ENCODE results near the gene PCDHGC5.

The PCDHGC5 gene

GRCh38 chr5:141504216-141504615 lies 15.3 kb downstream of the PCDHGC5 start:
- TF ChIP-seq CTCF (conservative IDR thresholded peaks at IDR 0.05; ENCODE audit: low read depth) = no peak
- ChIA-PET CTCF (interaction anchor here (1.0 kb wide), 1 partner anchor 26 kb away, joined by 4 read pairs; no protein-coding TSS in a partner anchor), POLR2A (ENCODE audit: low non-redundant PET) (no interaction called here)
- no peak for DNase-seq (ENCODE audit: low spot score)
- H3K27ac ChIP-seq = no peak overlapping the region

GRCh38 chr5:141506381-141507155 lies 17.7 kb downstream of the PCDHGC5 start:
- no peak for DNase-seq (ENCODE audit: low spot score)
- ChIA-PET CTCF (interaction anchor here (0.7 to 1.7 kb wide), 3 partner anchors 16 to 57 kb away, joined by 3 to 5 read pairs (median 3); no protein-coding TSS in a partner anchor), POLR2A (ENCODE audit: low non-redundant PET) (no interaction called here)
- H3K27ac ChIP-seq = peak overlapping the region; percentile 97
- TF ChIP-seq CTCF (conservative IDR thresholded peaks at IDR 0.05; ENCODE audit: low read depth) = no peak

- no peak for TF ChIP-seq CTCF (conservative IDR thresholded peaks at IDR 0.05; ENCODE audit: low read depth)
- H3K27ac ChIP-seq = peak overlapping the region; percentile 97
- POLR2A ChIA-PET (ENCODE audit: low non-redundant PET) = no interaction called here
- CTCF ChIA-PET = interaction anchor here (0.7 to 3.3 kb wide), 4 partner anchors 15 to 56 kb away, joined by 3 to 22 read pairs (median 4); no protein-coding TSS in a partner anchor
- no peak for DNase-seq (ENCODE audit: low spot score)
Observed at GRCh38 chr5:141507387-141508091, 18.7 kb downstream of the PCDHGC5 start.

- peak overlapping the region; percentile 97 for H3K27ac ChIP-seq
- POLR2A ChIA-PET (ENCODE audit: low non-redundant PET) = no interaction called here
- CTCF ChIA-PET = interaction anchor here (0.7 to 3.3 kb wide), 5 partner anchors 16 to 80 kb away, joined by 3 to 22 read pairs (median 5); no protein-coding TSS in a partner anchor
- no peak for TF ChIP-seq CTCF (conservative IDR thresholded peaks at IDR 0.05; ENCODE audit: low read depth)
- no peak for DNase-seq (ENCODE audit: low spot score)
Observed at GRCh38 chr5:141508440-141508797, 19.5 kb downstream of the PCDHGC5 start.

GRCh38 chr5:141508798-141509611 lies 20.1 kb downstream of the PCDHGC5 start:
- ChIA-PET CTCF (interaction anchor here (0.7 to 3.3 kb wide), 7 partner anchors 12 to 81 kb away, joined by 3 to 22 read pairs (median 5); no protein-coding TSS in a partner anchor), POLR2A (ENCODE audit: low non-redundant PET) (interaction anchor here (1.1 kb wide), 1 partner anchor 106 kb away, joined by 3 read pairs; the partner anchor contains the start of gene PCDHGA9)
- peak overlapping the region; percentile 97 for H3K27ac ChIP-seq

More at GRCh38 chr5:141508798-141509611, 20.1 kb downstream of the PCDHGC5 start:
- DNase-seq (ENCODE audit: low spot score) = peak; percentile 96
- TF ChIP-seq CTCF (conservative IDR thresholded peaks at IDR 0.05; ENCODE audit: low read depth) = no peak
